SH-SY5Y (cell line): ENCODE measurements around the gene AK8.

Experiments
- GATA2 ChIP-seq: IDR thresholded peaks from 2 replicates; pipeline ENCODE4 v1.6.1; 2011; ENCODE audit warnings: mild to moderate bottlenecking, low read depth, low read length
- GATA3 ChIP-seq: IDR thresholded peaks from 2 replicates; pipeline ENCODE4 v1.6.1; 2011; ENCODE audit warnings: low read depth, mild to moderate bottlenecking, low read length, moderate library complexity

DNA sequence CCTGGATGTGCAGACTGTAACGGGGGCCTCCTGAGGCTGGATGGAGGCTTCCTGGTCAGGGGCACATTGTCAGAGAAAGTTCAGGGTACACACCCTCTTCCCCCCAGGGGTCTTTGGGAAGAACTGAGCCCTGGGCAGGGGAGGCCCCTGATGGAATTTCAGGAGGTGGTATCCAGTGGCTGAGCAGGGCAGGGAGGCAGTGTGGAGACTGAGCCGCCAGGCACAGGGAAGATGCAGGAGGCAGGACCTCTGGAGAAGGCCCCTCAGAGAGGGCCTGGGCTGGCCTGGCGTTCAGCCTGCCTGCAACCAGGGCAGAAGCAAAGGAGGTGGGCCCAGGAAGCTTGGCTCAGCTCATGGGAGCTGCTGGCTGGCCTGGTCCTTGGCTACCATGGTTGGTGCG lies 154.3 kb downstream of the AK8 start:
- TF ChIP-seq GATA3 = no peak
- TF ChIP-seq GATA2 = no peak
